Ureter (tissue), 1 donor: ENCODE data around the gene CAGE1. TPM values are rescaled to one million over a fixed set of nuclear protein-coding genes. Genes with fewer than 3 reads are reported as not detected.

Experiments
- DNase-seq: peaks from one replicate; pipeline ENCODE4 v3.0.0-alpha.2; 2020; ENCODE audit warnings: low spot score
- total RNA-seq: library from RNA; stranded (reverse); gene quantifications from one replicate; pipeline ENCODE4 v1.2.4, GENCODE V29; 2023
- donor health status: DM: yes; HTN: yes; CAD: no.

CAGE1 gene
- total RNA-seq, 1 donor from 2014 or later: not detected

DNA sequence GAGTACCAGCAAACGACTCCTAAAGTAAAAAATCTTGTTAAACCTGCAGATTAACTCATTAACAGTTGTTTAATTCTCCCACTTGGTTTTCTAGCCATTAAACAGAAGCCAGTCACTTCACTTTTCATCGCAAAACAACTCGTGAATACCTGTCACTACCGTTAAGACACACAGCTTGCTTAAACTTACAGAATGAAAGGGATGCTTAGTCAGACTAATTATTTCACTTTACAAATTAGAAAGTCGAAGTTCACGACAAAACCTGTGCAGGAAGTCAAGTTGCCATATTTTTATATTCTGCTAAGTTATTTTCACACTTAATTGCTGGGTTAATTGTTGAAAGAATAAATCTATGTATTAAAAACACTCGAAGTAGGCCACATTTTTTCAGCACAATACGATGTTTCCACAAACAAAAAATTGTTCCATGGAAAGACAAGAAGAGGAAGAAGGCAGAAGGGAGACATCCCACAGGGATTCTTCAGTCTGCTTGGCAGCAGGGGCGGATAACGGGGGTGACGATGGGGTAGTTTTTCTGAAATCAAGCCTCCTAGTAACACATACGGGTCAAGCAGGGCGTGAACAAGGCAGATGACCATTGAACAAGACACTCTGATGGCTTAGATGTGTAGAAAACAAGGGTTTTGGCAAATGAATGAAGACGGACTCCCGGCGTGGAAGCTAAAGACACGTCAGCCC is 77.5 kb downstream of the CAGE1 start:
- no peak for DNase-seq

DNA sequence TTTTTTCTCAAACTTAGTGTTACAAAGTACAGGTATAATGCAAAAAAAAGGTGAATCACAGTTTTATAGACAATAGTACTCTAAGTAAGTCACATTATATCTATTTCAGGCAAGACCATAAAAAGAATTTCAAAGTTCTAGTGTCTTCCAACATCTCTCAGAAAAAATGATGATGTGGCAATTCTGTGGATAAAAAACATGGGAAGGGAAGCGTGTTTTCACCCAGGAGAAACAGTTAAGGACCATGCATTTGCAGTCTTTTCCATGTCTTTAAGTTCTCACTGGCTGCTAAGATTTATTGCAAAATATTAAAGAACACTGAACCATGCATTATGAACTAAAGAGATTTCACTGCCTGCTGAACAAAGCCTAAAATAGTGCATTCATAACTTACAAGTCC is 78.4 kb downstream of the CAGE1 start:
- DNase-seq: no peak

DNA sequence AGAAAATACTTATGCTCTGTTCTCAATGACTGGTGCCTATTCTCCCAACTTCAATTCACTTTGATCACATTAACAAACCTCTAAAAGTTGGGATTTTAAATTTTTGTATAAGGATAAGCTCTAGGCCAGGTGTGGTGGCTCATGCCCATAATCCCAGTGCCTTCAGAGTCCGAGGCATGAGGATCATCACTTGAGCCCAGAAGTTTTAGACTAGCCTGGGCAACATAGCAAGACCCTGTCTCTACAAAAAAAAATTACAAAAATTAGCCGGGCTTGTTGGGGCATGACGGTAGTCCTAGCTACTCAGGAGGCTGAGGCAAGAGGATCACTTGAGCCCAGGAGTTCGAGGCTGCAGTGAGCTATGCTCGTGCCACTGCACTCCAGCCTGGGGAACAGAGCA is 80.5 kb downstream of the CAGE1 start:
- no peak for DNase-seq

DNA sequence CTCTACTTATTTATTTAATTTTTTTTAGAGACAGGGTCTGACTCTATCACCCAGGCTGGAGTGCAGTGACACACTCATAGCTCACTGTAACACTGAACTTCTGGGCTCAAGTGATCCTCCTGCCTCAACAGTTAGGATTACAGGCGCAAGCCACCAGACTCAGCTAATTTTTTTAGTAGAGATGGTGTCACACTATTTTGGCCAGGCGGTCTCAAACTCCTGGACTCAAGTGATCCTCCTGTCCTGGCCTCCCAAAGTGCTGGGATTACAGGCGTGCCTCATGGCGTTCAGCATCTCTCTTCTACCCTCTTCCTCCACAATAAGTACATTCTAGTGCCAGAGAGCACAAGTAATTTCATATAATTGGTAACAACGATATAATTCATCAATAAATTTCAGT is 82.0 kb downstream of the CAGE1 start:
- DNase-seq: no peak

DNA sequence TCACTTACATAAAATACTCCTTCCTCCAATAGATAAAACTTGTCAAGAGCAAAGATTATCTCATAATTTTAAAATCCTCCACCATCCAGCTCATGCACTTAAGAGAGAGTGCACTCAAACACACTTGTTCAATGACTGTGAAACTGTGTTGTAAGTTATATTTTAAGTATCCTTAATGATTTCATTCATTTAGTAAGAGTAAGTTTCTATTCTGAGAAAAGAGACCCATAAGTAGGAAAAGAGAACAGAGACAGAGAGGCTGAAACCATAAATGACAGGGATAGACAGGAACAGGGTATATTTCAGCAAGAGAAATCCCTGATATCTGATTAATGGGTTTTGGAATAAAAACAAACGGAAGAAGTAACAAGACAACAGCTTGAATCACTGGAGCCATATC is 84.7 kb downstream of the CAGE1 start:
- DNase-seq: no peak

DNA sequence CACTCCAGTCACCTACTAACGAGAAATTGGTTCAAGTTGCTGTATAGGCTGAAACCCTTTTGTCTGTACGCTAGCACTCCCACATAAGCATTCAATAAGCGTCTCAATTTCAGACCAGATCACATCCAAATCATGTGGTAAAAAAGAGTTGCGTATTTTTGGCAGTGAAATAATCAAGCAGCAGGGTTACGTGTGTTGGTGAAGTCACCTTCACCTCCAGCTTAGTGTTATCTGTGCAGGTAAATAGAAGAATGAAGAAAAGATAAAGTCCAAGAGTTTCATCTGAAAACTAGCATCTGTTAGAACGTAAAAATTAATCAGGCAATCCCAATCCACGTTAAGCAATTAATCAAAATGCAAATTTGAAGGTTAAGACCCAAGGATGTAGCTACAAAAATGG is 87.8 kb downstream of the CAGE1 start:
- DNase-seq: no peak

DNA sequence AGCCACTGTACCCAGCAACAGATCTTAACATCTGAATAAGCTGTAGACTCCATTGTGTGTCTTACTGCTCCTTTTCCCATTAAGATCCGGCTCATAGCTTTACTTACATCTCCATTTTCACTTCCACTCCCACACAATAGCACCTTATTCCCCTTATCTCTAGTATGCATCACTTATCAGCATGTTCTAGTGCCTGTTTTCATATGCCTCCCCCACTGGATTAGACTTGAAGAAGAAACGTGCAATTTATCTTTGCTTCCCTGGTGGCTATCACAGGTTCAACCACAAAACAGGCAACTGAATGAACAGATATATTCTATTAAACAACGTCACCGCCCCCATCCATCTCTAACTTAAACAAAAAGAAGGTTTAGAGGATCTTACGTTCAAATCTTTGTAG is 88.6 kb downstream of the CAGE1 start:
- DNase-seq: no peak

DNA sequence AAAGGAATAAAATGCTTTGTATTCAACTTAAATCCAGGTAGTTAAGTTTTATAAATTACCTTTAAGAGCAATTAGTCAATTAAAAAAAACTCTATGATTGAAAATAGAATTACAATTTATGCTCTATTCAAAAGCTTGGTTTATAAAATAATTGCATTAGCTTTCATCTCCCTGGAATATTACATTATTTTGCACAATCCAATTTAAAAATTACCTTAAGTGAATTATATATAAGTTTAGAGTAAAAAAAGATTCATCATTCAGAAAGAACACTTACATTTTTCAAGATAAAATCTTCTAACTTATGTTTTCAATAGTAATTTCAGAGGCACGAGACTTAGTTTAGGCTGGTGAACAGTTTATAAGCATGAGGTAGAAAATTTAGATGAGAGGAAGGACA is 91.4 kb downstream of the CAGE1 start:
- DNase-seq: no peak

DNA sequence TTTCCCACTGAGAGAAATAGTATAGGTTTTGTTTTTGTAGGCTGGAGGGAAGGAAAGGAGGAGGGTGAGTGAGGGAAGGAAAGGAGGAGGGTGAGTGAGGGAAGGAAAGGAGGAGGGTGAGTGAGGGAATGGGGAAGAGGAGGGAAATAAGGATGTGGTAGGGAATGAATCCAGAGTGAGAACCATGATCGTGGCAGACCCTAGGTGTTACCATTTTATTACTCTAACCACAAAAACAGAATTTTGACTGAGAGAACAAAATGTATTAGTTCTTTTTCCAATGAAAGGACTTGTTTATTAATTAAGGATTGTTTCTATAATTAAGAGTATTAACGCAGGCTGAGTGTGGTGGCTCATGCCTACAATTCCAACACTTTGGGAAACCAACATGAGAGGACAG is 92.9 kb downstream of the CAGE1 start:
- DNase-seq: no peak

DNA sequence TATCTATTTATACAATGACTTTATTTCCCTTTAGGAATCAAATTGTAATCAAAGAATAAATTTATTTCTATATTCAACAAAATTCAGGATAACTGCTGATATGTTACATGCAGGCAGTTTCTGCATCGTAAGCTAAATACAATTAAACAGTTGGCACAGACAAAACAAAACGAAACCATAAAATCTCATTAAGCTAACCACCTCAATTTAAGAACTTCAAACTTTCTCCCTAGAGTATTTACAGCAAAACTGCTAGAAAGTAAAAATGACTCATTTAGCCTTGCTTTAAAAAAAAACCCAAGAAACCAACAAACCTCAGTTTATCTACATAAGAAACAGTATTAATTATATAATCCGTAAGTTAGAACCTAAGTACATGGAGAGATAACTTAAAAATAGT is 93.6 kb downstream of the CAGE1 start:
- no peak for DNase-seq

DNA sequence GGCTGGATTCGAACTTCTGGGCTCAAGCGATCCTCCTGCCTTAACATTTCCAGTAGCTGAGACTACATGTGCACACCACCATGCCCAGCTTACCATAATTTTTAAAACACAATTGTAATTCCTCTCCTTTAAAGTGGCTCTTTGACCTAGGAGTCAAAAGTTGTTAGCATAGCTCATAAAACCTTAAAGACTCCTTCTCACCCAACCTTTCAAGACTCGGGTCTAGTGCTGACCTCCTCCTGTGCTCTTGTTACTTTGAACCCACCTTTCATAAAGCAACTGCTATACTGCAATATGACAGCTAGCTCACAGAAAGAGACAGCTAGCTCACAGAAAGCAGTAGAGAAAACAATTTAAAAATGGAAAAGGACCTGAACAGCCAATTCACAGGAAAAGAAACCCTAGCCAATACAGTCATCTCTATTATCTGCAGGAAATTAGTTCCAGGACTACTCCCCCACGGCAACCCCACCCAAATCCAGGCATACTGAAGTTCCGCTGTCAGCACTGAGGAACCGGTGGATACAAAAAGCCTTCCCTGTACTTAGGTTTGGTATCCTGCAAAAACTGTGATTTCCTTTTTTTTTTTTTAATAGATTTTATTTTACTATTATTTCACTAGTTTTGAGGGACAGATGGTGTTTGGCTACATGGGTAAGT is 96.8 kb downstream of the CAGE1 start:
- DNase-seq: no peak

DNA sequence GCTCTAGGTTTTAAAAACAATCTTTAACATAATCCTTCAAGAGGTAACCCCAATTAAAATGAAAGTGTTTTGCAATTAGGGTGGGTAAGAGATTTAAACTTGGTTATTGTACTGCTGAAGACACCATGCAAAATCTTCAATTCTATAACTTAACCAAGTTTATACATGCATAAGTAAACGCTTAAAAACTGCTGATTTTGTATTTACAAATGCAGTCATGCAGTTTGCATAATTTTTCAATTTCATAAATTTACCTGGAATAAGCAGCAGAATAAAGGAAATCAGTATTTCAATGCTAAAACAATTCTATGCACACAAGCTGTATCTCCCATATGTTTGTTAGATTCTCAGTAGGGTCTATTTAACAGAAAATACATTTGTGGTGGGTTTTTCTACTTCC is 99.5 kb downstream of the CAGE1 start:
- DNase-seq: no peak

DNA sequence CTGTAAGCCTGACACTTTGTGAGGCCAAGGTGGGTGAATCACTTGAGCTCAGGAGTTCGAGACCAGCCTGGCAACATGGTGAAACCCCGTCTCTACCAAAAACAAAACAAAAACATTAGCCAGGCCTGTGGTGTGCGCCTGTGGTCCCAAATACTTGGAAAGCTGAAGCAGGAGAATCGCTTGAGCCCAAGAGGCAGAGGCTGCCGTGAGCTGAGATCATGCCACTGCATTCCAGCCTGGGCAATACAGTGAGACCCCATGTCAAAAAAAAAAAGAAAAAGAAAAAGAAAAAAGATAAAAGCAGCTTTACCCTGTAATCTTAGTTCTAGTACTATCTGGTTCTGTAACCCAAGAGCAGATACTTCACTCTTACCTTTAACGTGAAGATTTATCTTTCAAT is 104.1 kb downstream of the CAGE1 start:
- DNase-seq: no peak

DNA sequence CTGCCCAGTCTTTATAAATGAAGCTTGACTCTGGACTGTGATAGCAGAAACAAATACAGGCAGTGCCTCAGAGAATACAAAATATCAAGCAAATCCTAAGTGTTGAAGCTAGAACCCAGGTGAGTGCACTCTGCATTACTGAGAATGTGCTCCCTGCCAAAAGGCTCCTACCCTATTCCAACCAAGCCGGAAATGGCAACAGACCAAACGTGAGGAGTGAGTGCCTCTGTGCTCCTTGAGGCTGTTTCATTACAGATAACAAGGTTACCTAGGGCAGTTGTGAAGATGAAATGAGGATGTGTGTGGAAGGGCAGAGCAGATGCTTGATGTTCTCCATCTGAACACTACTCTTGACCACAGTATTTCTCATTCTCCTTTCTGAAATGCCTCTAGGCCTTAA is 105.9 kb downstream of the CAGE1 start:
- DNase-seq: no peak

DNA sequence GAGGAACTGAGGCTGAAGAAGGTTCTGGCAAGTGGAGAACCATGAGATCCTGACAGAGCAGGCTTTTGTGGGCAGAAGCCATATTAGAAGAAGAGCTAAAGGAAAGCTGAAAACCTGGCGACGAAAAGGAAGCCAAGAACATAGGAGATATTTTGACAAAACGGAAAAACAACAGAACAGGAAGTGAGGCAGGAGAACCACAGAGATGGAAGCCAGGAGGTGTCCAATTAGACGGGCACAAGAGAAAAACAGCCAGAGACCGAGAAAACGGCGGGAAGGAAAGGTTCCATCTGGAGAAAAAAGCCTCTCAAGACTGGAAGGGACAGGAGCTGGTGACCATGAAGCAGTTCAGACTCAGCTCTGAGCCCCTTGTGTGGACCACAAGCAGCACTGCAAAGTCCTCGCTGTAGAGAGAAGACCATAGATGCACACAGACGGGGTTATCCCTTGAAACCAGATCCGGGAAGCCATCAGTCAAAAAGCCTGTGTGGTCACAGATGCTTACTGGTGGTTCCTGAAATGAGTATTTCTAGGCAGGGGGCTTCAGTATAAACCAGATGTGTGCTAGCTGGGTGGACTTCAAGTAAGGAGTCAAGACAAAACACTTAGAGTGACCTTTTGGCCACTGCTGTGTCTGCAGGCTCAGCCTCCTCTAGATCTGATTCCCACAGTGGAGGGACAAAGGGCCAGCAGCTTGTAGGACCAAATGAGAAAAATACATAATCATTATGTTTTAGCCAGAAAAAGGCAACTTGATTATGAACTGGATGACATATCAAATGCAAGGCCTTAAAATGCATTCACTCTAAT is 107.2 kb downstream of the CAGE1 start:
- DNase-seq: no peak

Other genes with a start within 250 kb of the CAGE1 start
- 116 TPM for gene SSR1, start 76.5 kb downstream of the CAGE1 start, total RNA-seq
- 25.6 TPM for gene RIOK1, start 66 bp upstream of the CAGE1 start, total RNA-seq
- 67.6 TPM for gene DSP, start 151.9 kb upstream of the CAGE1 start, total RNA-seq
- 12.2 TPM for gene SNRNP48, start 200.5 kb upstream of the CAGE1 start, total RNA-seq